HG02642 (cell line): ENCODE data around the gene SUFU.

Experiments
- ATAC-seq: cut with Tn5 transposase; IDR thresholded peaks from one replicate; pipeline ENCODE4 v1.9.1; 2021; ENCODE audit warnings: mild to moderate bottlenecking; ENCODE audit not compliant: unreplicated experiment, poor library complexity

Gene SUFU

GRCh38 chr10:102630663-102631062, 126.9 kb downstream of the SUFU start:
- ATAC-seq, result no peak

- ATAC-seq, result no peak
These were observed 128.0 kb downstream of the SUFU start for GRCh38 chr10:102631525-102632393.

- no peak for ATAC-seq
These were observed 128.8 kb downstream of the SUFU start for GRCh38 chr10:102632394-102633111.

- no peak for ATAC-seq
These were observed 129.5 kb downstream of the SUFU start for GRCh38 chr10:102633287-102633686.

GRCh38 chr10:102633848-102634247, 130.1 kb downstream of the SUFU start:
- ATAC-seq, result no peak

GRCh38 chr10:102634686-102635085, 130.9 kb downstream of the SUFU start:
- ATAC-seq, result no peak

- ATAC-seq, result no peak
These were observed 131.6 kb downstream of the SUFU start for GRCh38 chr10:102635377-102635776.

- no peak for ATAC-seq
These were observed 135.8 kb downstream of the SUFU start for GRCh38 chr10:102639537-102639936.

GRCh38 chr10:102641402-102641801, 137.6 kb downstream of the SUFU start:
- ATAC-seq, result no peak

- ATAC-seq, result peak; percentile 57
These were observed 138.3 kb downstream of the SUFU start for GRCh38 chr10:102641880-102642735.

- no peak for ATAC-seq
These were observed 139.1 kb downstream of the SUFU start for GRCh38 chr10:102642736-102643335.

- ATAC-seq, result no peak
These were observed 139.7 kb downstream of the SUFU start for GRCh38 chr10:102643336-102644065.

GRCh38 chr10:102644066-102644645, 140.4 kb downstream of the SUFU start, which contains the start of gene TRIM8:
Gene TRIM8 (plus strand): TSS chr10:102644479. CDS start chr10:102644618, 139 bp downstream.
- ATAC-seq, result no peak

- ATAC-seq, result peak; percentile 19
These were observed 141.0 kb downstream of the SUFU start for GRCh38 chr10:102644646-102645387.

- ATAC-seq, result no peak
These were observed 141.6 kb downstream of the SUFU start for GRCh38 chr10:102645388-102645740.

- peak; percentile 30 for ATAC-seq
These were observed 142.2 kb downstream of the SUFU start for GRCh38 chr10:102645741-102646609.

GRCh38 chr10:102646610-102647442, 143.1 kb downstream of the SUFU start:
- ATAC-seq, result no peak
